ENCODE measurements around the gene ACTR1B.

- TF ChIP-seq CTCF (IDR thresholded peaks at IDR 0.05) (no peak), POLR2AphosphoS5 (IDR thresholded peaks at IDR 0.05) (no peak), POLR2A (IDR thresholded peaks at IDR 0.05) (no peak)
These were observed 3.0 kb downstream of the ACTR1B start for GRCh38 chr2:97660775-97661389.

All from gastroesophageal sphincter (tissue), 3 donors.